Kidney (tissue), 14 donors: Measurements from ENCODE around the gene GRIN2A. TPM values are rescaled to one million over a fixed set of nuclear protein-coding genes. Genes with fewer than 3 reads are reported as not detected.

ENCODE experiments used
- DNase-seq, 5 donors: peaks; one replicate each; pipeline ENCODE4 v3.0.0-alpha.2; 2013 to 2020
- FAIRE-seq: peaks from 2 replicates; lab custom pipeline; 2012; peaks lifted over from hg19 to GRCh38; lab: Jason Lieb, UNC
- H3K27ac ChIP-seq, 2 donors: one replicate each; pipeline ENCODE4 v1.7.0; 2013; ENCODE audit warnings: low read depth in 2 of 2, low read length in 2 of 2, inconsistent platforms in 1 of 2
- H3K27me3 ChIP-seq: one replicate; pipeline ENCODE4 v1.7.1; 2013; ENCODE audit warnings: low read length, inconsistent platforms; ENCODE audit not compliant: control insufficient read depth, insufficient read depth
- H3K36me3 ChIP-seq, 3 donors: one replicate each; pipeline versions ENCODE4 v1.7.0 to v1.7.1; 2013; ENCODE audit warnings: low read length in 3 of 3, control low read depth in 1 of 3, inconsistent platforms in 1 of 3; ENCODE audit not compliant: insufficient read depth in 3 of 3, control insufficient read depth in 2 of 3
- H3K4me1 ChIP-seq, 3 donors: one replicate each; pipeline versions ENCODE4 v1.7.0 to v1.7.1; 2013; ENCODE audit warnings: low read length in 3 of 3, inconsistent platforms in 1 of 3, low read depth in 1 of 3; ENCODE audit not compliant: control insufficient read depth in 2 of 3, insufficient read depth in 2 of 3
- H3K4me3 ChIP-seq, 3 donors: one replicate each; pipeline versions ENCODE4 v1.7.0 to v1.8.1; 2013; ENCODE audit warnings: low read length in 3 of 3, control low read depth in 1 of 3, inconsistent platforms in 1 of 3
- H3K9ac ChIP-seq, 3 donors: one replicate each; pipeline versions ENCODE4 v1.7.0 to v1.7.1; 2013; ENCODE audit warnings: low read length in 3 of 3, control low read depth in 1 of 3, inconsistent platforms in 1 of 3
- H3K9me3 ChIP-seq, 3 donors: one replicate each; pipeline versions ENCODE4 v1.7.0 to v1.7.1; 2013; ENCODE audit warnings: low read length in 3 of 3, control low read depth in 1 of 3, inconsistent platforms in 1 of 3; ENCODE audit not compliant: control insufficient read depth in 2 of 3, insufficient read depth in 1 of 3
- CTCF ChIP-seq: IDR thresholded peaks from 3 replicates; pipeline ENCODE4 v1.5.1; 2012; ENCODE audit warnings: mild to moderate bottlenecking, moderate library complexity, borderline replicate concordance; ENCODE audit not compliant: insufficient read depth; ENCODE audit errors: extremely low read depth
- intact Hi-C: fragments of 100-400 bp; cut with DNase I; formaldehyde crosslinking; loops from one replicate; pipeline ENCODE4 v1.11.1; 2022
- polyA plus RNA-seq: library from polyadenylated mRNA; stranded (reverse); fragments of 350-450 nt; fragmentation: Illumina TruSeq; extraction: RNeasy Lipid Tissue Mini Kit (QIAGEN cat#74804); gene quantifications from one replicate; pipeline ENCODE4 v1.2.3, GENCODE V29; 2014; ENCODE audit warnings: low read depth, low replicate concordance; ENCODE audit not compliant: insufficient read depth
- total RNA-seq: library from RNA; stranded (reverse); fragmentation: NEBNext Ultra II Directional; extraction: Animal tissue kit (Norgen Biotek cat#: 25700); gene quantifications from one replicate; pipeline ENCODE4 v1.2.1, GENCODE V29; 2021
- donor health status: control.
- donor health status: control.
- donor health status: control.
- donor health status: control.
- donor health status: control.
- donor health status: DM: yes; HTN: yes; CAD: no.
- donor health status: Normal renal cell carcinoma (clear cell type).

The GRIN2A gene
- total and polyA plus RNA-seq, 2 donors from 2014 or later: 0.28 to 6.5 TPM

- no peak for TF ChIP-seq CTCF
- Histone ChIP-seq H3K9ac (no peak overlapping the region), H3K4me1 (no peaks in the 10 kb centered on the region), H3K36me3 (no peaks in the 10 kb centered on the region), H3K4me3 (no peak overlapping the region), H3K9me3 (no peaks in the 10 kb centered on the region), H3K27me3 (no peaks in the 10 kb centered on the region), H3K27ac (no peak overlapping the region)
- DNase-seq (no peak), FAIRE-seq (no peak)
- intact Hi-C loops: no loop called here
Measured at GRCh38 chr16:10156099-10156498, 26.1 kb downstream of the GRIN2A start.

- H3K4me1 ChIP-seq: no peaks in the 10 kb centered on the region
- intact Hi-C loops: no loop called here
- no peak for FAIRE-seq
Measured at GRCh38 chr16:10154389-10154788, 27.8 kb downstream of the GRIN2A start.

GRCh38 chr16:10153985-10154384 lies 28.2 kb downstream of the GRIN2A start:
- FAIRE-seq (no peak), DNase-seq (no peak)
- Histone ChIP-seq H3K9ac (no peak overlapping the region), H3K27ac (no peak overlapping the region), H3K27me3 (no peaks in the 10 kb centered on the region), H3K36me3 (no peaks in the 10 kb centered on the region), H3K4me3 (no peak overlapping the region), H3K4me1 (no peaks in the 10 kb centered on the region), H3K9me3 (no peaks in the 10 kb centered on the region)
- TF ChIP-seq CTCF: no peak
- intact Hi-C loops: no loop called here

More at GRCh38 chr16:10154389-10154788, 27.8 kb downstream of the GRIN2A start:
- Histone ChIP-seq H3K36me3 (no peaks in the 10 kb centered on the region), H3K9me3 (no peaks in the 10 kb centered on the region), H3K27ac (no peak overlapping the region), H3K27me3 (no peaks in the 10 kb centered on the region), H3K9ac (no peak overlapping the region), H3K4me3 (no peak overlapping the region)
- DNase-seq: no peak
- no peak for TF ChIP-seq CTCF

- no peak overlapping the region for H3K4me3 ChIP-seq
- no peak for FAIRE-seq
- intact Hi-C loops: no loop called here
- H3K4me1 ChIP-seq: no peaks in the 10 kb centered on the region
- H3K27me3 ChIP-seq: no peaks in the 10 kb centered on the region
- H3K27ac ChIP-seq: no peak overlapping the region
- no peaks in the 10 kb centered on the region for H3K9me3 ChIP-seq
- no peak overlapping the region for H3K9ac ChIP-seq
- peak in 1 of 5 donors; percentile 2 for DNase-seq
- no peaks in the 10 kb centered on the region for H3K36me3 ChIP-seq
- no peak for TF ChIP-seq CTCF
Measured at GRCh38 chr16:10151718-10152117, 30.5 kb downstream of the GRIN2A start.
